Effector CD8-positive, alpha-beta T cell (primary cell): ENCODE data around the gene HIBCH.
"Not testable (repeated sequence)": the region's sequence is repeated elsewhere in the genome, so short reads cannot be mapped to it uniquely, and the experiment has no call there.

Source experiments
- DNase-seq: peaks from one replicate; lab custom pipeline; 2025; lab: John Stamatoyannopoulos, UW

The HIBCH gene

GRCh38 chr2:190235551-190236075 lies 84.0 kb downstream of the HIBCH start:
- DNase-seq: no peak

DNA sequence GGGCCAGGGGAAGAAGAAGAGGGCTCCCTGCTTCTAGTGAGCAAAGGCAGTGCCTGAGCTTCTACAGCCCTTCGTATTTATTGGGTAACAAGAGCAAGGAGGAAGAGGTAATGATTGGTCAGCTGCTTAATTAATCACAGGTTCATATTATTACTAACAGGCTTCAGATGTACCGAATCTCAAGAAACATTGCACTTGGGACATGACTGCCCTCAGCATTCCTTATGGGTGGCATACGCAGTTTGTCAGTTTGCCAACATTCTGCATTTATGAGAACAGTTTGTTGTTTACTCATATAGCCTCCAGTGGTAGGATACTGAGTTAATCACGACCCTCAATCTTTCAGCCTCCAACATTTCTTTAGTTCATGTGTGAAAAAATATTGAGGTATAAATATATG lies 84.5 kb downstream of the HIBCH start:
- DNase-seq: no peak

DNA sequence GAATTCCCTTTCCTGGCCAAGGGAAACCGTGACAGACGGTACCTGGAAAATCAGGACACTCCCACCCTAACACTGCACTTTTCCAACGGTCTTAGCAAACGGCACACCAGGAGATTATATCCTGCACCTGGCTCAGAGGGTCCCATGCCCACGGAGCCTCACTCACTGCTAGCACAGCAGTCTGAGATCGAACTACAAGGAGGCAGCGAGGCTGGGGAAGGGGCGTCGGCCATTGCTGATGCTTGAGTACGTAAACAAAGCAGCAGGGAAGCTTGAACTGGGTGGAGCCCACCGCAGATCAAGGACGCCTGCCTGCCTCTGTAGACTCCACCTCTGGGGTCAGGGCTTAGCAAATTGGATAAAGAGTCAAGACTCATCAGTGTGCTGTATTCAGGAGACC lies 95.6 kb downstream of the HIBCH start:
- not testable (repeated sequence) for DNase-seq

GRCh38 chr2:190222745-190223144 lies 96.9 kb downstream of the HIBCH start:
- not testable (repeated sequence) for DNase-seq

DNA sequence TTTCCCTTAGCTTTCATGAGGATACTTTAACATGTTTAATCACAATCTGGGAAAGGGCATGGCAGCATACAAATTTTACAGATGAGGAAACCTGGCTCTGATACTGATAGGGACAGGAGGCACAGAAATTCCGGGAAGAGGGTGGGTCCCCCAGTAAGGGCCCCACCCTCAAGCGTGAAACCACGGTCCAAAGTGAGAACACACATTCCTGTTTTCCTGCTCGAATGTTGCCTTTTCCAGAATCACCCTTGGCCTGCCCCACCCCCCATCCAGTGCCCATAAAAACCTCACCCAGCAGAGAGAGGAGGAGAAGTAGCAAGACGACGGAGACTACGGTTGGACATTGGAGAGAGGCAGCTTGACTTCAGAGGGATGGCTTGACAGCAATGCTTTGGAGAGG lies 98.2 kb downstream of the HIBCH start:
- no peak for DNase-seq

- DNase-seq: no peak
Observed at GRCh38 chr2:190219186-190219585, 100.4 kb downstream of the HIBCH start.

GRCh38 chr2:190217616-190218015 lies 102.0 kb downstream of the HIBCH start:
- DNase-seq: no peak

DNA sequence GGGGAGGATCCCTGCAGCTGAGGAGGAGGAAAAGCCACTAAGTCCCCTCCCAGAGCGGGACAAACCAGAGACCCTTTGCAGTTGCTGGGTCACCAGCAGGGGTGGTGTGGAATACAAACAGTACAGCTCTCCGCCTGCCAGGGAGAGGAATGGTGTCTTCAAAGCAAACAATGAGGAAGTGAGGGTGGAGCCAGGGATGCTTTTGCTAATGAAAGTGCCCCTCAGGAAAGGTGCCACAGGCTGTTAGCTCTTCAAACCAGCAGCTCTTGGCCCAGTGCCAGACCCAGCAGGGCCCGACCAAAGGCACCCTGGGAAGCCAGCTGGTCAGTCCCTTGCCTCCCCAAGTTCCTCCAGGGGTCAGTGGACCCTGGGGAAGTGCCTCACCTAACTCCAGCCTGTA lies 102.8 kb downstream of the HIBCH start:
- DNase-seq: no peak

DNA sequence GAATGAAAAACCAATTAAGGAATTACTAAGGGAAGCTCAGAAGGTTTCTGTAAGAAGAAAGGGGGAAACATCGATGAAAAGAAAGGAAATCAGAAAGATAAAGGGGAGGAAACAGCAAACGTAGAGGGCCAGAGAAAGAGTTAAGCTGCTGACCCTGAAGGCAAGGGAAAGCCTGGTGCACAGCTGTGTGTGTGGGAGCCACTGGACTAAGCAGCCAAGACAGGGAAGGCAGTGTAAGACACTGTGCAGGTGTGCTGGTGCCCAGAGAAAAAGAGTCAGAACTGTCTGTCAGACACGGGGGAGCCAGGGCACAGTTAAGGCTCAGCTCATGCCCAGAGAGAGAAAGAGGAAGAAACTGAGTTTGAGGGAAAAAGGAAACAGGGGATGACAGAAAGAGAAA lies 104.0 kb downstream of the HIBCH start:
- no peak for DNase-seq

GRCh38 chr2:190214426-190215194 lies 105.0 kb downstream of the HIBCH start:
- no peak for DNase-seq

GRCh38 chr2:190213441-190214335 lies 105.9 kb downstream of the HIBCH start:
- no peak for DNase-seq

GRCh38 chr2:190210471-190210870 lies 109.2 kb downstream of the HIBCH start:
- no peak for DNase-seq

DNA sequence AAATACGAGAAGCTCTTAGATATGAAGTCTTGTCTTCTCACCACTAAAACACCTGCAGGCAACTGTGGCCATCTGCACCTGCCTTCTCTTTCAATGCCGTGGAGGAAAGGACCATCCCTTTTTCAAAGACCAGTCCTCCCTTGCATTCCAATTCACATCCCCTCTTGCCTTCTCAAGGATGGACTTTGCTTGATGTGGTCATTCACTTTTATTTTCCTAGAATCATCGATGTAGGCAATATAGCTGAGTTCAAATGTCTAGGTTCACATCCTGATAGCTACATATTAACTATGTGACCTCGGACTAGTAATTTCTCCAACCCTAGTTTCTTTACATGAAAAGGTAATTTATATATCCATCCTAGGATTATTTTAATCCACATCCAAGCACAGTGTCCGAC lies 110.1 kb downstream of the HIBCH start:
- DNase-seq: no peak

DNA sequence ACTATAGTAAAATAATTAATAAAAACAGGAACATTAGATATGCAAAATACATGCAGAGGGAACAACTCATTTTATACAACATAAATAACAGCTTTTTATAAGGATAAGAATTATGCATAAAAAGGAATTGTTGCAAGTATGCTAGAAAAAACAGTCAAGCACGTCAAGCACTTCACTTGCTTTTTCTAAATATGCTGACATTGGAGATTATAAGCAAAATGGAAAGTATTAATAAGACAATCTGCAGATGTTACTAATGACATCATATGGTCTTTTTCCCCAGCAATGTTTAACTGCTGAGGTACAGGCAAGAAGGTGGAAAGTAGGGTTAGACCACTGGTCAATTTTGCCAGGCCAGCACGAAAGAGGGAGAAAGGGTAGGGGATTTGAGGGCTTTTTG lies 111.7 kb downstream of the HIBCH start:
- no peak for DNase-seq

- no peak for DNase-seq
Observed at GRCh38 chr2:190205657-190206056, 114.0 kb downstream of the HIBCH start.

- DNase-seq: no peak
Observed at GRCh38 chr2:190202604-190203003, 117.0 kb downstream of the HIBCH start.

DNA sequence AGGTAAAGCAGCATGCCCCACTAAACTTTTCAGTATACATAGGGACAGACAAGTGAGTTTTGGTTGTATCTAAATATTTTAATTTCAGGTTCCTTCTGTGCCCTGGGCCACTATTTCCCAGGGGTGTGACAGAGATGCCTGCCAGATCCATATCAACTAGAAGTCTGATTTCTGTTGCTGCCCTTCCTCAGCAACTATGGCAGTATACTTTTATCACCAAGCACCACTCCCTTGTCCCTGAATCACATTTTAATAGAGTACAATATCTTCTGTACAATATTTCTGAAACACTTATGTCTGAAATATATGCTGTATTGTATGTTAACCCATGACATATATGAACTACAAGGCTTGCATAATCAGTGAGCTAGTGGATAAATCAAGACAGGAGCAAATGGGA lies 117.6 kb downstream of the HIBCH start:
- no peak for DNase-seq

DNA sequence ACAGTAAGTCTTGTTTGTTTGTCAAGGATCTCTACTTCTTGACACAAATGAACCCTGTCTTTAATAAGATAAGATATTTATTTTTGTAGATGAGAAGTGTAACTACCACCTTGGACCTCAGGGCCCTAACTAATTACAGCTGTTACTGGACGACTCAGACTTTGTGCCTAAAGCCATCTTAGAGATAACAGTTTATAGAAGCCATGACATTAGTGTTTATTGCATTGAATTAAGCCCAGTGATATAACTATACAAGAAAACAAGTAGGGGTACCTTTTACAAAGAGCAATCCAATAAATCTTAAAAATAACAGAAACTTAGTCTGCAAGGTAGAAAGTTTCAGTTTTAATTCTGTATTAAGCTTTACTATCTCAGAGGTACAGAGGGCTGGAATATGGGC lies 119.0 kb downstream of the HIBCH start:
- no peak for DNase-seq

DNA sequence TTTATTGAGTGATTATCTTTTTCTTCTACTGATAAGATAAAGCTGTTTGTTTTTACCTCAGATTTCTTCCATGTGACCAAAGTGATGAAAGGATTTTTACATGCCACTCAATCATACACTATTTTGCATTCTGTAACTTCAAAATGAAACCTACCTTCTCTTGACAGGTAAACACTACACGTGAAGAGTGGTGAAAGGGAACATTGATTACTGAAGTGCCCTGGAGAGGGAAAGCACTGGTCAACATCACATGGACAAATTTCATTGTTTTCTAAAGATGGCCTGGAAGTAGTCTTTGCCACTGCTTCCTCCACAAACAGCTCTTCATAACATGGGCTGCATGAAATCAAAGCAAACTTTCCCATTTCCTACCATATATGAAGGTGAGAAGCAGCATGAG lies 120.1 kb downstream of the HIBCH start:
- no peak for DNase-seq

DNA sequence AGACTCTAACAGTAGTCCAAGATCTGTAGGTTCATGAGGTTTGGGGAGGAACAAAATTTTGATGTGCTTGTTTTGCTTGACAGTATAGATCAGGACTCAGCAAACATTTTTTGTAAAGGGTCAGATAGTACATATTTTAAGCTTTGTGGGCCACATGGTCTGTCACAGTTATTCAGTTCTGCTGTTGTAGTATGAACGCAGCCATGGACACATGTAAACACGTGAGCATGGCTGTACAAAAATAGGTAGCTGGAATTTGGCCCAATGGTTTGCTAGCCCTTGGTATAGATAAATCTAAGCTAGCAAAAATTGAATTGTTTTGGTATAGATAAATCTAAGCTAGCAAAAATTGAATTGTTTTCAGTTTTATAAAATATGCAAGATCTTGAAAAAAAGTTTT lies 120.5 kb downstream of the HIBCH start:
- no peak for DNase-seq

- no peak for DNase-seq
Observed at GRCh38 chr2:190197143-190197720, 122.4 kb downstream of the HIBCH start.

GRCh38 chr2:190190507-190191162 lies 129.0 kb downstream of the HIBCH start:
- DNase-seq: no peak
